Measurements from ENCODE around the gene IFT22. TPM values are rescaled to one million over a fixed set of nuclear protein-coding genes. Genes with fewer than 3 reads are reported as not detected.
"Not testable (repeated sequence)": the region's sequence is repeated elsewhere in the genome, so short reads cannot be mapped to it uniquely, and the experiment has no call there.

Gene IFT22
- total RNA-seq, 1 experiment from 2014 or later = 17.4 TPM

GRCh38 chr7:101271021-101271420 is 50.6 kb downstream of the IFT22 start:
- CTCF ChIA-PET = no interaction called here

GRCh38 chr7:101269664-101270063 is 51.9 kb downstream of the IFT22 start:
- Mint-ChIP-seq H3K4me1 (ENCODE audit: low read depth, unreplicated experiment) (no peaks in the 10 kb centered on the region), H3K27ac (ENCODE audit: unreplicated experiment) (peak overlapping the region; percentile 20), H3K27me3 (ENCODE audit: insufficient read depth, unreplicated experiment) (no peaks in the 10 kb centered on the region), H3K4me3 (ENCODE audit: unreplicated experiment) (no peak overlapping the region), H3K36me3 (ENCODE audit: insufficient read depth, unreplicated experiment) (no peaks in the 10 kb centered on the region), H3K9me3 (ENCODE audit: unreplicated experiment) (no peaks in the 10 kb centered on the region)
- Histone ChIP-seq H3K36me3 (ENCODE audit: control insufficient read depth, insufficient read depth, low read length) (no peaks in the 10 kb centered on the region), H3K4me3 (ENCODE audit: low read depth, low read length) (no peak overlapping the region), H3K27me3 (replicated peaks; ENCODE audit: control insufficient read depth, insufficient read depth, low read length) (no peaks in the 10 kb centered on the region), H3K4me1 (no peaks in the 10 kb centered on the region), H3K9me3 (no peaks in the 10 kb centered on the region)
- ChIA-PET POLR2A (no interaction called here), CTCF (no interaction called here)
- no peak for TF ChIP-seq CTCF (IDR thresholded peaks at IDR 0.05; ENCODE audit: insufficient read depth in 1 of 2, low read depth in 1 of 2, low read length in 1 of 2, severe bottlenecking in 1 of 2, unreplicated experiment in 1 of 2)
- intact Hi-C loops (cut with micrococcal nuclease; ENCODE audit: unreplicated experiment) = no loop called here
- BruUV-seq (replicated peaks) = no TSS peak
- no peak for DNase-seq

More at GRCh38 chr7:101271021-101271420, 50.6 kb downstream of the IFT22 start:
- no peak for DNase-seq
- Mint-ChIP-seq H3K36me3 (ENCODE audit: insufficient read depth, unreplicated experiment) (no peaks in the 10 kb centered on the region), H3K4me3 (ENCODE audit: unreplicated experiment) (no peak overlapping the region), H3K4me1 (ENCODE audit: low read depth, unreplicated experiment) (no peaks in the 10 kb centered on the region), H3K27ac (ENCODE audit: unreplicated experiment) (no peak overlapping the region), H3K9me3 (ENCODE audit: unreplicated experiment) (no peaks in the 10 kb centered on the region), H3K27me3 (ENCODE audit: insufficient read depth, unreplicated experiment) (no peaks in the 10 kb centered on the region)
- Histone ChIP-seq H3K27me3 (replicated peaks; ENCODE audit: control insufficient read depth, insufficient read depth, low read length) (no peaks in the 10 kb centered on the region), H3K9me3 (no peaks in the 10 kb centered on the region), H3K36me3 (ENCODE audit: control insufficient read depth, insufficient read depth, low read length) (no peaks in the 10 kb centered on the region), H3K4me1 (no peaks in the 10 kb centered on the region), H3K4me3 (ENCODE audit: low read depth, low read length) (no peak overlapping the region)
- TF ChIP-seq CTCF (IDR thresholded peaks at IDR 0.05; ENCODE audit: insufficient read depth in 1 of 2, low read depth in 1 of 2, low read length in 1 of 2, severe bottlenecking in 1 of 2, unreplicated experiment in 1 of 2) = no peak
- intact Hi-C loops (cut with micrococcal nuclease; ENCODE audit: unreplicated experiment) = no loop called here
- BruUV-seq (replicated peaks) = no TSS peak
- POLR2A ChIA-PET = interaction anchor here (0.6 kb wide), 1 partner anchor 79 kb away, joined by 4 read pairs; no protein-coding TSS in a partner anchor

- Mint-ChIP-seq H3K4me1 (ENCODE audit: low read depth, unreplicated experiment) (no peaks in the 10 kb centered on the region), H3K9me3 (ENCODE audit: unreplicated experiment) (no peaks in the 10 kb centered on the region), H3K36me3 (ENCODE audit: insufficient read depth, unreplicated experiment) (no peaks in the 10 kb centered on the region), H3K27ac (ENCODE audit: unreplicated experiment) (no peak overlapping the region), H3K27me3 (ENCODE audit: insufficient read depth, unreplicated experiment) (no peaks in the 10 kb centered on the region), H3K4me3 (ENCODE audit: unreplicated experiment) (no peak overlapping the region)
- no peak for TF ChIP-seq CTCF (IDR thresholded peaks at IDR 0.05; ENCODE audit: insufficient read depth in 1 of 2, low read depth in 1 of 2, low read length in 1 of 2, severe bottlenecking in 1 of 2, unreplicated experiment in 1 of 2)
- POLR2A ChIA-PET = no interaction called here
- intact Hi-C loops (cut with micrococcal nuclease; ENCODE audit: unreplicated experiment) = no loop called here
- Histone ChIP-seq H3K4me1 (no peaks in the 10 kb centered on the region), H3K9me3 (no peaks in the 10 kb centered on the region), H3K36me3 (ENCODE audit: control insufficient read depth, insufficient read depth, low read length) (no peaks in the 10 kb centered on the region), H3K27me3 (replicated peaks; ENCODE audit: control insufficient read depth, insufficient read depth, low read length) (no peaks in the 10 kb centered on the region), H3K4me3 (ENCODE audit: low read depth, low read length) (no peak overlapping the region)
- no TSS peak for BruUV-seq (replicated peaks)
- DNase-seq = no peak
- CTCF ChIA-PET = interaction anchor here (1.3 kb wide), 1 partner anchor 17 kb away, joined by 3 read pairs; no protein-coding TSS in a partner anchor
Measured at GRCh38 chr7:101265622-101266516, 55.7 kb downstream of the IFT22 start.

- H3K27me3 ChIP-seq (replicated peaks; ENCODE audit: control insufficient read depth, insufficient read depth, low read length); H3K27ac Mint-ChIP-seq (ENCODE audit: unreplicated experiment); H3K4me1 Mint-ChIP-seq (ENCODE audit: low read depth, unreplicated experiment); H3K9me3 Mint-ChIP-seq (ENCODE audit: unreplicated experiment); intact Hi-C loops (cut with micrococcal nuclease; ENCODE audit: unreplicated experiment); H3K27me3 Mint-ChIP-seq (ENCODE audit: insufficient read depth, unreplicated experiment); H3K4me3 ChIP-seq (ENCODE audit: low read depth, low read length); POLR2A ChIA-PET; H3K9me3 ChIP-seq; H3K36me3 Mint-ChIP-seq (ENCODE audit: insufficient read depth, unreplicated experiment); H3K4me3 Mint-ChIP-seq (ENCODE audit: unreplicated experiment); H3K36me3 ChIP-seq (ENCODE audit: control insufficient read depth, insufficient read depth, low read length); DNase-seq; BruUV-seq (replicated peaks); H3K4me1 ChIP-seq: not testable (repeated sequence)
- CTCF ChIA-PET = interaction anchor here (1.3 kb wide), 1 partner anchor 19 kb away, joined by 3 read pairs; no protein-coding TSS in a partner anchor
Measured at GRCh38 chr7:101264102-101264706, 57.4 kb downstream of the IFT22 start.
